Activated CD8-positive, alpha-beta memory T cell treated with anti-CD3 and anti-CD28 coated beads for 4 hours (primary cell): Measurements from ENCODE around the gene PDYN.
"Not testable (repeated sequence)": the region's sequence is repeated elsewhere in the genome, so short reads cannot be mapped to it uniquely, and the experiment has no call there.

ENCODE experiments used
- DNase-seq, 2 donors: peaks; one replicate each; pipeline ENCODE4 v3.0.0-alpha.2; 2020; ENCODE audit warnings: low read depth in 2 of 2

Gene PDYN

DNA sequence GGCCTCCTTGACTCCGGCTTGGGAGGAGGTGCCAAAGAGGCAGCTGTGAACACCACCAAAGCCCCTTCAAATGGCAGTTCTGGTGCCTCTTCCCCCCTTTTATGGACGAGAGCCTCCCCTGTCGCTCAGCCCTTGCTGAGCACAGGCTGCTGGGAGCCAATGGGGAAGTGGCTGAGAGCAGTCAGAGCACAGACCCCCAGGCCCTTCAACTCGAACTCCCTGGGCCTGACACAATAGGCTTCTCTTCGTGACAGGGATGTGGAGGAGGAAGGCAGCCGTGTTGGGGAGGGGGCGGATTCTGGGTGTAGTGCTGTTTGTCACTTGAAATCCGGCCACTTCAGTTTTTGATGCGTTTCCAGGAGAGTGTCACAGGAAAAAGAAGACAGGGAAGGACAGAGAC is at the start of gene PDYN:
Gene PDYN (minus strand): TSS at position 73 of the 400 bp plus-strand sequence. CDS start 10,974 bp downstream, outside the sequence.
- DNase-seq: no peak

DNA sequence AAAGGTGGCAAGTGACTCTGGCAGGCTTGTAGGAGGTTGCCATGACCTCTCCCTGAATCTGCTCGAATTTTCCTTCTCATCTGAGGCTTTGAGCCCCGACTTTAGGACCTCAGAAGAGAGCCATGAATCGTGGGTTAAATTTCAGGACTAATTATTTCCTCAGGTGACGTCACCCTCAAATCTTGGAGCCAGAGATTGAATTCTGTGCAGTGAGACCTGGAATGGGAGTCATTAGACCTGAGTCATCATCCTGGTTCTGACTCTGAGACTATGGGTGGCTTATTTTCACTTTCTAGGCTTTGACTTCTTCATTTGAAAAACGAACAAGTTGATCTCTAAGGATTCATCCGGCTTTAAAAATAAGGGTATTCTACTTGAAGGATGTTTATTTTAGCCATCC is 48.5 kb upstream of the PDYN start:
- no peak for DNase-seq

DNA sequence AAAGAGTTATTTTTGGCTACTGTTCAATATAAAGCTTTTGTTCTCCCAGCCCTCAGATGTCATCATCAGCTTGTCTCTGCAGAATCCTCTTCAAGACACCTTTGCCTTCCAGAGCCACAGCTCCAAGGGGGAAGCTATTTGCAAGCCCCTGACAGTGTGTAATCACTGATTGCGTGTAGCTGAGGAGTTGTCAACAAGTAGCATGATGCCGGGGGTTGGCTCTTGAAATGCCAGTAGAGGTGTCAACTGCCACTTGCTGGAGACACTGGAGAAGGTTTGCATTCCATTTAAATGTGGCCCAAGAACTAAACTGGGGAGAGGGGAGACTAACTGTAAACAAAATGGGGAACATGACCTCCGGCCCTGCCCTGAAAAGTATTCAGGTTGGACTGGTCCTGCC is 44.3 kb upstream of the PDYN start:
- DNase-seq: no peak

DNA sequence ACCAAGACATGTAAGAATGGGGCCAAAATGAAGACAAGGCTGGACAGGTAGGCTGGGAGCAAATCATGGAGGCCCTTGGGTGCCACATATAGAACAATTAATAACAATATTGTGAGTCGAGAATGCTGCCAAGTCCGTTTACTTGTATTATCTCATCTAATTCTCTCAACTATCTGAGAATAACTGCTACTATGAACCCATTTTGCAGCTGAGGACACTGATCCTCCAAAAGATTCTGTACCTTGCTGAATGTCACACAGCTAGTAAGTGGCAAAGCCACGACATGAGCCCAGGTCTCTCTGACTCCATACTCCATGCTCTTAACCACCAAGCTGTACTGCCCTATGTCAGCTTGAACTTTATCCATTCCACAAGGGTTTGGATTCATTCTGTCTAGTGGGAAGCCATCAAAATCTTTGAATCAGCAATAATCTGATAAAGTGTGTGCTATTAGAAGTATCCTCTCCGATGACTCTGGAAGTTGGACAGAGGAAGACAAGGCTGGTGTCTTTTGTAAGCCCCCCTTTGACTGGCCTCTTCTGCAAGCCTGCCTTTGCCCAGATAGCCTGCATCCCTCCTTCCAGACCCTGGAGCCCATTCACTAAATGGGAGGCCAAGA is 43.5 kb upstream of the PDYN start:
- DNase-seq: no peak

DNA sequence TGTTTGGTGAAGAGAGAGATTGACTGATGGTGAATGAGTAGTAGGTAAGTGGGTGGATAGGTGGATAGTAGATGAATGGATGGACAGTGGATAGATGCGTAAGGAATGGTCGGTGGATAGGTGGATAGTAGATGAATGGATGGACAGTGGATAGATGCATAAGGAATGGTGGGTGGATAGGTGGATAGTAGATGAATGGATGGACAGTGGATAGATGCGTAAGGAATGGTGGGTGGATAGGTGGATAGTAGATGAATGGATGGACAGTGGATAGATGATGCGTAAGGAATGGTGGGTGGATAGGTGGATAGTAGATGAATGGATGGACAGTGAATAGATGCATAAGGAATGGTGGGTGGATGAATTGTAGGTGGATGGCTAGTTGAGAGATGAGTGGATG is 42.5 kb upstream of the PDYN start:
- not testable (repeated sequence) for DNase-seq

DNA sequence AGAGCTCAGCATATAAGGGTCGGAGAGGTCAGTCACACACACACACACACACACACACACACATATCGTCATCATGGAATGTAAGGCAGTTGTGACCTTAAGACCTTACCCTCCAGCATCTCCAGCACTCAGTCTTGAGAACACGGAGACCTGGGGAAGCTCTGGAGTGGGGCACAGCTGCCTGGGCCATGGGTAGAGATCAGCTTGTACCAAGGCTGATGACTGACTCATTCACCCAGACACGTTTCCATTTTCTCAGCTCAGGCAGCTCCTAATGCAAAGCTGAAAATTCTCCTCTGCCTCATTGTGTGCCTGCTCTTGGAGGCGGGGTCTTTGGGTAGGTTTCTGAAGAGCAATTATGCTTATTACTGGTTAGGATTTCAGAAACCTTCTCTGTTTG is 38.3 kb upstream of the PDYN start:
- DNase-seq: no peak

DNA sequence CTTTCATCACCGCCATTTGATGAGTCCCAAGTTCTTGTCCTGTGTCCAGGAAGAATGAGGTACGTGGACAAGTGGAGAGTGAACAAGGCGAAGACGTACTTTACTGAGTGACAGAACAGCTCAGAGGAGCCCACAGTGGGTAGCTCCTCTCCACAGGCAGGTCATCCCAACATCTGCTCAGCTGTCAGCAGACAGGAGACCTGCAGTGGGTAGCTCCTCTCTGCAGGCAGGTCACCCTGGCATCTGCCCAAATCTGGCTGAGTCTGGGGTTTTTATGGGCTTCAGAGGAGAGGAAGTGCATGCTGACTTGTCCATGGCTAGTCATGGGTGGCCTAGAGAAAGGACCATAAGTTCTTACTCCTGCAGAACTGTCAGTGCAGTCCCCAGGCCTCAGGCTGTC is 32.7 kb upstream of the PDYN start:
- no peak for DNase-seq

DNA sequence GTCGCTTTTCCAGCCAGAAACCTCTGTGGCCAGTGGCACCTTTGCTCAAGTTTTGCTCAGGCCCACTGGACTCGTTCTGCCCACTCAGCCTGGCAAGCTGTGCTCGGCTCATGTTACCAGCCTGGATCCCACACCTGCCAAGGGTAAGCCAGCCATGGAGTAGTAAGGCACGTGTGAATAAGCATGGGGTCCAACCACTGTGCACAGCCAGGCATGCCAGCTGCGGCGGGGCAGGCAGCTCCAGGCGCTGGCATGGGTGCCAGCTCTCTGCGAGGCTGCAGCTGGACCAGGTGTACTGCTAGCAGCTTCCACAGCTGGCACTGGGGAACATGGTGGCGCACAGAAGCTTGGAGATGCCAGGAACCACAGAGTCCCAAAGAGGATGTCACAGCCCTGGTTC is 32.1 kb upstream of the PDYN start:
- DNase-seq: no peak

DNA sequence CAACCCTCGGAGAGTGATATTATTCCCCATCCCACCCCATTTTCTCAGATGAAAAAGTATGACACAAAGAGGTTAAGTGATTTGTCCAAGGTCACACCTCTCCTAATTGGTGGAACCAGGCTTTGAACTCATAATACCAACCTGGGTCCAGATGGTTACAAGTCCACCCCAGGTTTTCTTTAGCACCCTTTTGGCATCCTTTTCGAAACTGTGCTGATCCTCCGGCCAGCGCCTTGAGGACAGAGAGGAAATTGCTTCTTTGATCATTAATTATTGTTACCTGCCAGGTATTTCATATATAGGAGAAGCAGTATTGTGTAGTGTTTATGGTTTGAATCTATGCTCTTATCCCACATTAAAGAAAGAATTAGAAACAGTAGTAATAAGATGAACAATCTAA is 29.3 kb upstream of the PDYN start:
- no peak for DNase-seq

DNA sequence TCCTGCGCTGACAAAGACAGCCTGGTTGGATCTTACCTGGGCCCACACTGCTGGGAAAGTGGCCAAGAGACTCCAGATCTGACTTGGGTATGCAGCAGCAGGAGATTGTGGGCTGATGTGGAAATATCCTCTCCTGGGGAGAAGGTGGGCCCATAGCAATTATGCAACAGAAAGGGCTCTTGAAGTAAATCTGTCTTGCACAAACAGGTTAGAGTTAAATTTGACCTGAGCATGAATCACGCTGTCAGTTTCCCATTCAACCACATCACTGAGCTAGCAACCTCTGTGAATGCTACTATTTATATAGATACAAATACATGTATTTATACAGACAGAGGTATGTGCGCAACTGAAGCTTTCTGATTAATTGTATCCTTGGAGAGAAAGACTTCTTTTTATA is 28.3 kb upstream of the PDYN start:
- DNase-seq: no peak

DNA sequence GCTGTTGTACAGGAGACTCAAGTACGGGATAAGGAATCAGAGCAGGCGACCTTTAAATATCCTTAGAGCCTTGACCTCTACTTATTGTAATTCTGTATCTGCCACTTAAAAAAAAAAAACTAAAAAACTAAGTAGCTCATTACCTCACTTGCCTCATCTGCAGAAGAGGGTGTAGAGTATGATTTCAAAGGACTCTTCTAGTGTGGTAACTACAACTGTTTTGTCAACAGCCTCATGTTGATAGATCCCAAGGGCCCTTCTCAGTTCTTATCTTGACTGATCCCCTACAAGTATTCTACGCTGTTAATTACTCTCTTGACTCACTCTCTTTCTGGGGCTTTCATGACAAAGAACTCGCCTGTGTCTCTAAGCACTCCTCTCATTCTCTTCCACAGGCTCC is 16.7 kb upstream of the PDYN start:
- no peak for DNase-seq

DNA sequence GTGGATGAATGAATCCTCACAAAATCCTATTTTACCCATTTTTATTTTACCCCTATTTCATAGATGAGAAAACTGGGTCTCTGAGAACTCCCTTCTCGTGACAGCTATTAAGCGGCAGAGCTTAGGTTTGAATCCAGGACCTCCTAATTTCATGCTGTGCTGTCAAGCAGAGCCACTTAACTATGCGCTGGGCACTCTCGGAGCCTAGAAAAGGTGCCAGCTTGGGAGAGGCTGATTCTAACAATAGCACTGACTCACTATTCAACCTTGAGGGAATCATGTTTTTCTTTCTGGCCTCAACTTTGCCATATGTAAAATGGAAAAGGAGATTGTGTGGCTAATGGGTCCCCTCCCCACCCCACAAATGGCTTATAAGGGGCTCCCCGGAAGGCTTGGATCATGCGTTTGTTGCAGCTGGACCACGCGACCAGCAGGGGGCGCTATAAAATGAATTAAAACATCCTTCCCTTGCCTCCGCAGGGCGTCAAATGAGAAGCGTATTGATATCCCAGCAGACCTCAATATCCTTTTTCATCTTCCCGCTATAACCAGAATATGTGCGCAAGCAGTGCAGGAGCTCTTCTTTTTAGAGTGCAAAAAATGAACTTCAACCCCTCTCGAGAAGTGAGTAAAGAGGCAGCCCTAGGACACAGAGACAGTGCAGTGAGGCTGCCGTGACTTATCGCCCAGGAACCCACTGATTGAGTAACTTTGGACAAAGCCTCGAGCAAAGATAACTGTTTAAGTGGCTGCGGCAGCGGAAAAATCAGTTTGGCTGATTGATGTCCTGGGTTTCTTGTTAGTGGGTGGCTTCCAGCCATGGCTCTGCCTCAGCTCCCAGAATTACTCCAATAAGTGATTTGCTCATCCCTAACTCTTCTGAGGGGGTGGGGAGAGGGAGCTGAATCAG is 12.8 kb upstream of the PDYN start:
- peak in 1 of 2 donors; percentile 2 for DNase-seq

DNA sequence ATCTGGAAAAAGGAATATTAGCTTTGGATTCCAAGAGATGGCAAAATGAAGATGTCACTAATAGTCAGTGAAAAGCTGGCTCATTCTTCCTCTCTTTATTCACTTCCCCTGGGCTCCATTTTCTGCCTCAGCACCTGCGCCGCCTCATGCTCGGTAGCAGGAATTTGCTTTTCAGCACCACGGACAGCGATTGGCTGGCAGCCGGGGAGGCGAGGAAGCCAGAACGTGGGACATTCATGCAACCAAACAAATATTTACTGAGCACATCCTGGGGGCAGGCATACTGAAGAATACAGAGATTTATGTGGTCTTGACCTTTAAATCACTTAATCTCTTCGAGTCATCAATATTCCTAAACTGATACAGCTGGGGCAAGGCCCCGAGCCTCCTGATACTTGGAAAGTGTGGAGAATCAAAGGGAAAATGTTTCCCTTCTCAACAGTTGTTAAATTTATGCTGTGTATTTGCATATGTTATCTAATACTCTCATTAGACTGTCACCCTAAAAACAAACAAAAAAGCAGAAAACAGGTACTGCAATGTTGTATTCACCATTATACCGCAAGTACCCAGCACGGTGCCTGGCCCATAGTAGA is 12.1 kb upstream of the PDYN start:
- DNase-seq: peak; percentile 2 to 19

DNA sequence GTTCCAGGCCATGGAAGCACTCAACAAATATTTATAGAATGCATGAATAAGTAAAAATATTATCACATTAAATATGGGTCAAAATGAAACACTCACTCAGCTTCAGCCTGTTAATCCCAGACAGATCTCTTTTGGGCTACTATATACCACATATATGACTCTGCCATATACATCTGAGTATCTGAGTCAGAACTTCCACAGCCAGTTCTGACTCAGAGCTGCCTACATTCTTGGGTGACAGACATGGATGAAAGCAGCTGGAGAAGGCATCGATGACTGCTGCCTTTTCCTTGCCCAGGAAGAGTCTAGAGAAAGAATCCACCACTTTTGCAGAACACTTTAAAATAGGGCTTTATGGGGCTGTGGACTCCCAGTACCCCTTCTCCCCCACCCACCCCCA is 11.5 kb upstream of the PDYN start:
- DNase-seq: no peak

DNA sequence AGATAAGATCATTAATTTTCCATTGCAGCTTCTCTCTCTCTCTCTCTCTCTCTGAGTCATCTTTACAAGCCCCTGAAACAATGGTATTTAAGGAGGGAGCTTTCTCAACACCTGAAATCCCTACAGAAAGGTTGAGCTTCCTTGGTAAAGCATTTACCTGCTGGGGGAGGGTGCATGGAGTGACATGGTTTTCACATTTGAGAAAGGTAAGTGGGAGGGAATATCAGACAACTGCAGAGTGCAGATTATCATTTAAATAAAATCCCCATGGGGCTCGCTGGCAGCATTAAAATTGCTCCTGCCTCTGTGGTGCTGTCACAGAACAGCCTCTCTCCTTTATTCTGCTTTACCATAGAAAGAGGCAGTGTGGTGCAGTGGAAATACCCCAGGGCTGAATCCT is 10.3 kb upstream of the PDYN start:
- no peak for DNase-seq

DNA sequence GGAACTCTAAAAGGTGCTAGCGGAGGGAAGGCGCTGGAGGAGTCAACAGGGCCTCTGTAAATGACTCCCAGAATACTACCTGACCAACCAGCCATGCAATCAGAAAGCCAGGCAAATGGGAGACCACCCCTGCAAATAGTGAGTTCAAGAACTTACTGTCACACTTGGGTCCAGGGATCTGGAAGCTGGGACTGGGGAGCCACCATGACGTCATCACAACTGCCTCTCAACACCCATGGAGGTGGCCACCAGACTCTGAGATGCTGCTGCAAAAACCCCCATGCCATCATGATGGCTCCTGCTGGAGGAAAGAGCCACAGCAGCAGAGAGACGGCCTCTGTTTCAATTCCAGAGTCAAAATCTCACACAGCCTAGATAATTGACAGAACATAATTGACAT is 8.5 kb upstream of the PDYN start:
- no peak for DNase-seq

DNA sequence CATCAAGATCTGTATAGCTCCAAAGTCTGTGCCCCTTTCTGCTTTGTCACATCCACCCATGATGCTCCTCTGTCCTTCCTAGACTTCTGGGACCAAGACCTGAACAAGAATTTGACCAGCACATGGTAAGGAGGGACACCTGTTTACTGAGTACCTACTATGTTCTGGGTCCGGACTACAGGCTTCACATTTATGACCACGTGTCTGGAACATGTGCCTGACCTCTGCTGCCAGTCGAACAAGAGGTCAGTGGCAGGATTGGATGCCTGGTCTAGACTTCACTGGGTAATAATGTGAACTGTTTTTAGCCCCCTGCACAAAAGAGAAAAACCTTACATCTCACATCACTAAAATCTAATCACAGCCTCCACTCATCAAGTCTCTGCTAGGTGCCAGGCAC is 7.3 kb upstream of the PDYN start:
- no peak for DNase-seq

DNA sequence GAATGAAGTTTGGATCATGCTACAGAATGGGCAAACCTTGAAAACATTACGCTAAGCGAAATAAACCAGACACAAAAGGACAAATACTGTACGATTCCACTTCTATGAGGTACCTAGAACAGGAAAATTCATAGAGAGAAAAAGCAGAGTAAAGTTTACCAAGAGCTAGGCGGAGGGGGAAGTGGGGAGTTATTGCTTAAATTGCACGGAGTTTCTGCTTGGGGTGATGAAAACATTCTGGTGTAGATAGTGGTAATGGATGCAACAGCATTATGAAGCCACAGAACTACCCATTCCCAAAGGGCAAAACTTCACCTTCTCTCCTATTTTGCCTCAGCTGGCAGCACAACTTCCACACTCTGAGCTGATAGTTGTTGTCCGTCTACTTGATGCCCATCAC is 6.4 kb upstream of the PDYN start:
- DNase-seq: no peak

DNA sequence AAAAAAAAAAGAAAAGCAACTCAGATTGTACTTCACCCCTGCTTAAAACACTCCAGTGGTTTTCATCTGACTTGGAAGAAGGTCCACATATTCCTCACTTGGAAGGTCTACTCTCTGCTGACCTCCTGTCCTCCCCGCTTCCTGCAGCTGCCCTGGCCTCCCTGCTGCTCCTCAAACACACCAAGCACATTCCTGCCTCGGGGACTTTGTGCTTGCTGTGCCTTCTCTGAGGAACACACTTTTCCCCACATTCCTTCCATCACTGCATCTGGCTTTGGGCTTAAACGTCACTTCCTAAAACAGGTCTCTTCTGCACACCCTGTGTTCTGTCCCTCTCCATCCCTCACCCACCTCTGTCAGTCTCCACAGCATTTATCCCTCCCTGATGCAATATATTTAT is 4.9 kb upstream of the PDYN start:
- DNase-seq: no peak

DNA sequence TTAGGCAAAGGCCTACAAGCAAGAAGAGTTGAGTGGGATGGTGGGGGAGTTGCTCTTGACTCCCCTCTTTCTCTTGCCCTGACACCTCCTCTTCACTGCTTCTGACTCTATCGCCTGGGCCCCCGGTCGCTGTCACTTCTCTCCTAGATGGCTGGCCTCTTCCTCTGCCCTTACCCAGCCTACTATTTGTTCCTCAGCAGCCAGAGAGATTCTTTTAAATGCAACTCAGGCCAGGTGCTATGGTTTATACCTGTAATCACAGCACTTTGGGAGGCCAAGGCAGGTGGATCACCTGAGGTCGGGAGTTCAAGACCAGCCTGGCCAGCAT is 4.3 kb upstream of the PDYN start:
- no peak for DNase-seq

DNA sequence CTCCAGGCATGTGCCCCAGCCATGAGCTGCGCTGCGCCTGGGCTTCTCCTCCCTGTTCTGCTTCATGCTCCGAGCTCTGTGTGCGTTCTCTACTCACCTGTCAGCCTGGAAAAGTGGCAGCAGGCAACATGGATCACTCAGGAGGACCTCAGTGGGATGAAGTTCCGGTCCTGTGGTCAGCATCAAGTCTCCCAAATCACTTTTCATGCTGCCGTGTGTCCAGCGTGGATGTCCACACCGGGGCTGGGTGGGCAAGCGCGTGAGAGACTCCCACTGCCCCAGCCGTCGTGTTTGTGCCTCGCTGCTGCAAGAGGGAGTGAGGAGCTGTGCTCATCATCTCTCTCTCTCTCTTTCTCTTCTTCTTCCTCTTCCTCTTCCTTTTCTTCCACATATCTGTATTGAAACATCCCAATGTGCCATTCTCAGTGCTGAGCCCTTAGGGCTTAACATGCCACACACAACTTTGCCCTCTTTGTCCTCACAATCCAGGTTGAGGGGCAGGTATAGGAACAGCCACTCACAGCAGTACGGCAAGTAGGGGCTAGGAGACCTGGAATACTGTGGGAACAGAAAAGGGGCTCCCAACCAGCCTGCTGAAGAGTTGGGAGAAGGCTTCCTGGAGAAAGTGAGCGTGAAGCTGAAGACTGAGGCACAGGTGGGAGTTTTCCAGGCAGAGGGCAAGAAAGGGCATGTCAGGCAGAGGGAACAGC is 3.8 kb upstream of the PDYN start:
- no peak for DNase-seq

DNA sequence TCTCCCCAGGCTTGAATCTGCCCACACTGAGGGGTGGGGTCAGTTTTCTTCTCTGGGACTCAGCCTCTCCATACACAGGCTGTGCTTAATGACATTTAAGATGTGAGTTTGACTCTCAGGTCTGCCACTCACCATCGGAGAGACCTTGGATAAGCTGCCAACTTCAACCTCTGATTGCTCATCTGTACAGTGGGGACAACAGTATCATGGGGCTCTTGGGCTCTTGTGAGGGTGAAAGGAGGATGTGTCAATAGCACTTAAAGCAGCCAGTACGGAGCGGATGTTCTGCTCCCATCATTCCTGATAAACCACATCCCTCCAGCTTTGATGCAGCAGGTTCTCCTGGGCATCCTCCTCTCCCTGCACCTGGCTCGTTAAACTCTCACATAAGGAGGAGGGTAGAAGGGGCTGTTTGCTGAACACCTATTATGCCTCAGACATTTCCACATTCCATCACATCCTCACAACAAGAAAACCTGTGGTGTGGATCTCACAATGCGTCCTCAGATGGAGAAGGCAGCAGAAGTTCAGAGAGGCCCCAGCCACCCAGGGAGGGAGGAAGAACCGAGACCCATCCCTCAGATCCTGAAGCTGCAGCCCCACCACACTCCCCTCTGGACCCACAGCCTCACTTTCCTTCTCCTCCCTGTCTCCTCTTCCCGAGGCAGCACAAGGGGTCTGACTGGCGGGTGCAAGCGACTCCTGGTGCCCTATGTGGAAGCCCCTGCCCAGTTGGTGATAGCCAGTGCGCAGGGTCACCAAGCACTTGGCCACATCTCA is 1.9 kb upstream of the PDYN start:
- no peak for DNase-seq
